Natural killer cell (primary cell): Measurements from ENCODE around the gene RAI14. TPM values are rescaled to one million over a fixed set of nuclear protein-coding genes. Genes with fewer than 3 reads are reported as not detected.
"Not testable (repeated sequence)": the region's sequence is repeated elsewhere in the genome, so short reads cannot be mapped to it uniquely, and the experiment has no call there.

Source experiments
- ATAC-seq, 3 donors: fragments of 150-1000 bp in 2 of 3; fragments of 200-7000 bp in 1 of 3; cut with Tn5 transposase; 1 replicate in 1 of 3; 2 replicates in 2 of 3; pipeline ENCODE4 v1.10.0; 2021; ENCODE audit warnings: mild to moderate bottlenecking in 2 of 3, moderate library complexity in 2 of 3
- DNase-seq, 2 donors: peaks; one replicate each; pipeline versions ENCODE4 v3.0.0 to v3.0.0-alpha.2; 2013 to 2021; ENCODE audit warnings: mixed read lengths in 1 of 2
- H3K27ac ChIP-seq: one replicate; pipeline ENCODE4 v1.5.1; 2013; ENCODE audit warnings: mild to moderate bottlenecking, low read length
- H3K27me3 ChIP-seq: one replicate; pipeline ENCODE4 v1.6.1; 2013; ENCODE audit warnings: low read length; ENCODE audit not compliant: control insufficient read depth, insufficient read depth
- H3K36me3 ChIP-seq: one replicate; pipeline ENCODE4 v1.6.1; 2013; ENCODE audit warnings: low read length; ENCODE audit not compliant: control insufficient read depth, insufficient read depth
- H3K4me1 ChIP-seq: one replicate; pipeline ENCODE4 v1.6.1; 2013; ENCODE audit warnings: low read length; ENCODE audit not compliant: control insufficient read depth, insufficient read depth
- H3K4me3 ChIP-seq: one replicate; pipeline ENCODE4 v1.5.1; 2013; ENCODE audit warnings: low read length
- H3K9me3 ChIP-seq: one replicate; pipeline ENCODE4 v1.6.1; 2013; ENCODE audit warnings: low read length; ENCODE audit not compliant: control insufficient read depth, insufficient read depth
- H3K27ac Mint-ChIP-seq, 2 donors: one replicate each; pipeline ENCODE4 v1.8.0; 2022; ENCODE audit warnings: mild to moderate bottlenecking in 2 of 2, mixed read lengths in 2 of 2, moderate library complexity in 1 of 2
- H3K27me3 Mint-ChIP-seq, 2 donors: one replicate each; pipeline ENCODE4 v1.8.0; 2022; ENCODE audit warnings: low read depth in 2 of 2, mixed read lengths in 2 of 2
- H3K36me3 Mint-ChIP-seq: one replicate; pipeline ENCODE4 v1.8.0; 2022; ENCODE audit warnings: mixed read lengths
- H3K4me1 Mint-ChIP-seq, 2 donors: one replicate each; pipeline ENCODE4 v1.8.0; 2022; ENCODE audit warnings: mixed read lengths in 2 of 2
- H3K4me3 Mint-ChIP-seq: one replicate; pipeline ENCODE4 v1.8.0; 2022; ENCODE audit warnings: mild to moderate bottlenecking, moderate library complexity, mixed read lengths
- H3K9me3 Mint-ChIP-seq, 2 donors: one replicate each; pipeline ENCODE4 v1.8.0; 2022; ENCODE audit warnings: mixed read lengths in 2 of 2
- WGBS: methylation state at CpG from one replicate; pipeline ENCODE4 v1.1.7; 2013; ENCODE audit warnings: missing lambda C conversion rate; ENCODE audit not compliant: insufficient coverage; 5-methylcytosine and 5-hydroxymethylcytosine counted together
- intact Hi-C: fragments of 100-400 bp; cut with micrococcal nuclease; formaldehyde crosslinking; loops from one replicate; pipeline ENCODE4 v1.14.2; 2022
- total RNA-seq, 4 donors: library from RNA; stranded (reverse); fragments of 120-200 nt in 1 of 4; gene quantifications; one replicate each; pipeline versions ENCODE4 v1.2.3 to v1.2.4, GENCODE V29; 2013 to 2022
- TF ChIP-seq, protein P1 (sequence below): fragments of 200-600 bp; IDR thresholded peaks from one replicate; pipeline ENCODE4 v1.8.0; 2022; ENCODE audit warnings: antibody characterized with exemption

RAI14 gene
- total RNA-seq, 3 donors from 2014 or later (not counting 1 experiment from before 2014, with no cell fraction given) = 0.40 to 2.9 (median 2.8) TPM

GRCh38 chr5:34822956-34823715 is 167.0 kb downstream of the RAI14 start:
- no peak overlapping the region for H3K27ac Mint-ChIP-seq
- no peaks in the 10 kb centered on the region for H3K9me3 Mint-ChIP-seq
- no peaks in the 10 kb centered on the region for H3K4me1 ChIP-seq
- no peak overlapping the region for H3K4me3 ChIP-seq
- TF ChIP-seq, protein P1, sequence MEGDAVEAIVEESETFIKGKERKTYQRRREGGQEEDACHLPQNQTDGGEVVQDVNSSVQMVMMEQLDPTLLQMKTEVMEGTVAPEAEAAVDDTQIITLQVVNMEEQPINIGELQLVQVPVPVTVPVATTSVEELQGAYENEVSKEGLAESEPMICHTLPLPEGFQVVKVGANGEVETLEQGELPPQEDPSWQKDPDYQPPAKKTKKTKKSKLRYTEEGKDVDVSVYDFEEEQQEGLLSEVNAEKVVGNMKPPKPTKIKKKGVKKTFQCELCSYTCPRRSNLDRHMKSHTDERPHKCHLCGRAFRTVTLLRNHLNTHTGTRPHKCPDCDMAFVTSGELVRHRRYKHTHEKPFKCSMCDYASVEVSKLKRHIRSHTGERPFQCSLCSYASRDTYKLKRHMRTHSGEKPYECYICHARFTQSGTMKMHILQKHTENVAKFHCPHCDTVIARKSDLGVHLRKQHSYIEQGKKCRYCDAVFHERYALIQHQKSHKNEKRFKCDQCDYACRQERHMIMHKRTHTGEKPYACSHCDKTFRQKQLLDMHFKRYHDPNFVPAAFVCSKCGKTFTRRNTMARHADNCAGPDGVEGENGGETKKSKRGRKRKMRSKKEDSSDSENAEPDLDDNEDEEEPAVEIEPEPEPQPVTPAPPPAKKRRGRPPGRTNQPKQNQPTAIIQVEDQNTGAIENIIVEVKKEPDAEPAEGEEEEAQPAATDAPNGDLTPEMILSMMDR = no peak
- ATAC-seq (no peak), DNase-seq (no peak)
- no peak overlapping the region for H3K4me3 Mint-ChIP-seq
- H3K27me3 ChIP-seq = no peaks in the 10 kb centered on the region
- intact Hi-C loops = no loop called here
- no peaks in the 10 kb centered on the region for H3K4me1 Mint-ChIP-seq
- H3K9me3 ChIP-seq = no peaks in the 10 kb centered on the region
- H3K27ac ChIP-seq = no peak overlapping the region
- H3K27me3 Mint-ChIP-seq = peaks cover 0 to 4% of the 10 kb centered on the region in 2 donors
- H3K36me3 ChIP-seq = no peaks in the 10 kb centered on the region
- H3K36me3 Mint-ChIP-seq = no peaks in the 10 kb centered on the region
- 91% methylated on average over 8 of the region's 8 CpGs for WGBS

DNA sequence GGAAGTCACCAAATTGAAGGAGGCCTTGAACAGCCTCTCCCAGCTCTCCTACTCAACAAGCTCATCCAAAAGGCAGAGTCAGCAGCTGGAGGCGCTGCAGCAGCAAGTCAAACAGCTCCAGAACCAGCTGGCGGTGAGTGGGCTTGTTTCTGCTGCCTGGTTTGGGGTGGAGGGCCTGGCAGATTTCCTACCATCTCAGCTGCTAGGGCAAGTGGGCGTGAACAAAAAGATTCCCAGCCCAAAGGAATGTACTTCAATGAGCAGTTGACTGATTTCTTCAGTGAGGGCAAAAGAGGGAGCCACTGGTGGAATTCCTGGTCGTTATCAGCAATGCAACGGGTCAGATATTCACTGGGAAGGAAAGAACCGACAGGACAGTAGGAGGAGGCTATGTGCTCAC is 170.2 kb downstream of the RAI14 start:
- 83% methylated on average over 6 of the region's 6 CpGs for WGBS
- no peaks in the 10 kb centered on the region for H3K4me1 Mint-ChIP-seq

DNA sequence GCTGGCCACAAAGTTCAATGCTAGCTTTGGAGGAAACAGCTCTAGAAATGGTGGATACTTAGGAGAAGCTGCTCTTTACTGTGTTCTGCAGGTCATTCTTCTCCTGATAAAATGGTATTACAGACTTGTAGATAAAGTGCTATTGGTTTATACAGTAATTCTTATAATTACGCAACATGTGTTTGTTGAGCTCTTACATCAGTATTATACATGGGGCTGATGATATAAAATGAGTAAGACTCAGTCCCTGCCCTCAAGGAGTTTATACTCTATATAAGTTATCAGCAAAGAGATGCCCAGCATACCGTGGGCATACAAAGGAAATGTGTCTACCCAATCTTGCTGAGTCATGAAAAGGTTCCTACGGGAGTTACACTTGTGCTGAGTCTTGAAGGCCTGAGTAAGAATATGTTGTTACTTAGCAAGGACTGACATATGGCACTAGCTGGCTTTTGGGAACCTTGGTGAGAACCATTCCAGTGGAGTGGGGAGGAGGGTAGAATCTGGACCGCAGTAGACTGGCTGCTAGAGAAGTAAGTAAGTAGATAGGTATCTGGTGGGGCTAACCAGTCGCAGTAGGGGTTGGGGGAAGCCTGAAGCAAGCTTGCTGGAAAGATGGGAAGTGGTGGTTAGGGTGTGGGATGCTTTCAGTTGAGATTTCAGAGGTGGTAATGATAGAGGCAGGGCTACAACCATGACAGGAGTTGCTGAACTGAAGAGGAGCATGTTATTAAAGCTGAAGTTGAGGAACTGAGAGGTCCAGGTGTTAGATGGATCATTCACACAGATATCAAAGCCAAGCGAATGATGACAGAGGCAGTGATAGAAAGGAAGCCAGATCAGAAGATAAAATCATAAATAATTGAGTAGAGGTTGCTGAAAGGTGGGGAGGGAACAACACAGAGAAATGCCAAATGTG is 171.7 kb downstream of the RAI14 start:
- H3K4me3 ChIP-seq = no peak overlapping the region
- no peaks in the 10 kb centered on the region for H3K4me1 ChIP-seq
- Mint-ChIP-seq H3K4me1 (no peaks in the 10 kb centered on the region), H3K27ac (no peak overlapping the region), H3K9me3 (no peaks in the 10 kb centered on the region), H3K36me3 (no peaks in the 10 kb centered on the region), H3K4me3 (no peak overlapping the region), H3K27me3 (peaks cover 0 to 6% of the 10 kb centered on the region in 2 donors)
- no peak for ATAC-seq
- 80% methylated on average over 5 of the region's 6 CpGs for WGBS
- no peaks in the 10 kb centered on the region for H3K27me3 ChIP-seq
- H3K36me3 ChIP-seq = no peaks in the 10 kb centered on the region
- intact Hi-C loops = no loop called here
- DNase-seq = no peak
- TF ChIP-seq, protein P1 = no peak
- H3K9me3 ChIP-seq = no peaks in the 10 kb centered on the region
- H3K27ac ChIP-seq = no peak overlapping the region

More for the DNA sequence above, 170.2 kb downstream of the RAI14 start:
- Histone ChIP-seq H3K4me1 (no peaks in the 10 kb centered on the region), H3K36me3 (no peaks in the 10 kb centered on the region), H3K9me3 (no peaks in the 10 kb centered on the region), H3K4me3 (no peak overlapping the region), H3K27ac (no peak overlapping the region), H3K27me3 (no peaks in the 10 kb centered on the region)
- no peak overlapping the region for H3K27ac Mint-ChIP-seq
- TF ChIP-seq, protein P1 = no peak
- no peak for ATAC-seq
- H3K9me3 Mint-ChIP-seq = no peaks in the 10 kb centered on the region
- H3K4me3 Mint-ChIP-seq = no peak overlapping the region
- intact Hi-C loops = no loop called here
- peaks cover 0 to 4% of the 10 kb centered on the region in 2 donors for H3K27me3 Mint-ChIP-seq
- no peaks in the 10 kb centered on the region for H3K36me3 Mint-ChIP-seq
- no peak for DNase-seq

DNA sequence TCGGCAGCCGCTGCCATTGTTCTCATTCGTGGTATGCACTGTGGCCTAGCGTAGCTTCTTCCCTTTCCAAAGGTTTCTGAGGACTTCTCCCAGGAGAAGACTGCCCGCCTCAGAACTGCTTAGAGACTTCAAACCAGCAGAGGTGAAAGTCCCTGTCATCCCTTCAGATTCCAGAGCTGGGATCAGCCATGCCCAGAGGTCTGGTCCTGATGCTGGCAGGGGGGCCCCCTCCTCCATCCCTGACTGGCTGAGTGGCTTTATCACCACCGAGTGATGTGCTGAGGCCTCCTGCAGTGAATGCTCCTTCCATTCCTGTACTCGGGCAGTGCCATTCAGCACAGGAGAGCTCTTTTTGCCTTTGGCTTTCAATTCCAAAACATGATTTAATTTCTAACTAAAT is 174.7 kb downstream of the RAI14 start:
- H3K36me3 Mint-ChIP-seq, H3K9me3 Mint-ChIP-seq, H3K36me3 ChIP-seq, H3K4me1 Mint-ChIP-seq, H3K4me3 ChIP-seq, H3K27me3 Mint-ChIP-seq, H3K27me3 ChIP-seq, H3K27ac Mint-ChIP-seq, ATAC-seq, H3K4me3 Mint-ChIP-seq, H3K4me1 ChIP-seq, intact Hi-C loops, H3K9me3 ChIP-seq, DNase-seq, H3K27ac ChIP-seq: not testable (repeated sequence)
- WGBS = 93% methylated on average over 5 of the region's 7 CpGs
